HG02870 (cell line): ENCODE measurements around the gene PRKCD.

Experiments used
- ATAC-seq: cut with Tn5 transposase; IDR thresholded peaks from one replicate; pipeline ENCODE4 v1.9.1; 2021; ENCODE audit warnings: mild to moderate bottlenecking, moderate library complexity; ENCODE audit not compliant: unreplicated experiment

PRKCD gene

GRCh38 chr3:53169832-53170324 lies 8.9 kb downstream of the PRKCD start:
- ATAC-seq, result no peak

- no peak for ATAC-seq
Observed at GRCh38 chr3:53170325-53171063, 9.5 kb downstream of the PRKCD start.

- ATAC-seq, result no peak
Observed at GRCh38 chr3:53171064-53171418, 10.0 kb downstream of the PRKCD start.

GRCh38 chr3:53171827-53172505 lies 11.0 kb downstream of the PRKCD start:
- no peak for ATAC-seq

GRCh38 chr3:53173107-53173506 lies 12.1 kb downstream of the PRKCD start:
- ATAC-seq, result no peak

GRCh38 chr3:53174346-53175250 lies 13.6 kb downstream of the PRKCD start:
- peak; percentile 40 for ATAC-seq

- no peak for ATAC-seq
Observed at GRCh38 chr3:53175613-53176540, 14.9 kb downstream of the PRKCD start.

- no peak for ATAC-seq
Observed at GRCh38 chr3:53178246-53178645, 17.2 kb downstream of the PRKCD start.

GRCh38 chr3:53179580-53179979 lies 18.6 kb downstream of the PRKCD start:
- ATAC-seq, result no peak

GRCh38 chr3:53180305-53181023 lies 19.5 kb downstream of the PRKCD start:
- ATAC-seq, result peak; percentile 93

- ATAC-seq, result peak; percentile 7
Observed at GRCh38 chr3:53181024-53181371, 20.0 kb downstream of the PRKCD start.

- no peak for ATAC-seq
Observed at GRCh38 chr3:53181528-53181927, 20.5 kb downstream of the PRKCD start.

- ATAC-seq, result no peak
Observed at GRCh38 chr3:53182764-53183355, 21.9 kb downstream of the PRKCD start.

GRCh38 chr3:53183514-53183913 lies 22.5 kb downstream of the PRKCD start:
- ATAC-seq, result no peak

GRCh38 chr3:53184701-53185100 lies 23.7 kb downstream of the PRKCD start:
- ATAC-seq, result no peak

- ATAC-seq, result no peak
Observed at GRCh38 chr3:53185761-53186465, 24.9 kb downstream of the PRKCD start.

- no peak for ATAC-seq
Observed at GRCh38 chr3:53186726-53187125, 25.7 kb downstream of the PRKCD start.

GRCh38 chr3:53187430-53187829 lies 26.4 kb downstream of the PRKCD start:
- no peak for ATAC-seq
